GM18867 (cell line): Measurements from ENCODE around the gene SGTA.

Experiments
- ATAC-seq: cut with Tn5 transposase; IDR thresholded peaks from one replicate; pipeline ENCODE4 v1.9.1; 2021; ENCODE audit warnings: mild to moderate bottlenecking, moderate library complexity; ENCODE audit not compliant: unreplicated experiment

SGTA gene

GRCh38 chr19:2774083-2774679, 8.9 kb downstream of the SGTA start:
- no peak for ATAC-seq

- ATAC-seq = no peak
These were observed 11.0 kb downstream of the SGTA start for GRCh38 chr19:2771786-2772674.

DNA sequence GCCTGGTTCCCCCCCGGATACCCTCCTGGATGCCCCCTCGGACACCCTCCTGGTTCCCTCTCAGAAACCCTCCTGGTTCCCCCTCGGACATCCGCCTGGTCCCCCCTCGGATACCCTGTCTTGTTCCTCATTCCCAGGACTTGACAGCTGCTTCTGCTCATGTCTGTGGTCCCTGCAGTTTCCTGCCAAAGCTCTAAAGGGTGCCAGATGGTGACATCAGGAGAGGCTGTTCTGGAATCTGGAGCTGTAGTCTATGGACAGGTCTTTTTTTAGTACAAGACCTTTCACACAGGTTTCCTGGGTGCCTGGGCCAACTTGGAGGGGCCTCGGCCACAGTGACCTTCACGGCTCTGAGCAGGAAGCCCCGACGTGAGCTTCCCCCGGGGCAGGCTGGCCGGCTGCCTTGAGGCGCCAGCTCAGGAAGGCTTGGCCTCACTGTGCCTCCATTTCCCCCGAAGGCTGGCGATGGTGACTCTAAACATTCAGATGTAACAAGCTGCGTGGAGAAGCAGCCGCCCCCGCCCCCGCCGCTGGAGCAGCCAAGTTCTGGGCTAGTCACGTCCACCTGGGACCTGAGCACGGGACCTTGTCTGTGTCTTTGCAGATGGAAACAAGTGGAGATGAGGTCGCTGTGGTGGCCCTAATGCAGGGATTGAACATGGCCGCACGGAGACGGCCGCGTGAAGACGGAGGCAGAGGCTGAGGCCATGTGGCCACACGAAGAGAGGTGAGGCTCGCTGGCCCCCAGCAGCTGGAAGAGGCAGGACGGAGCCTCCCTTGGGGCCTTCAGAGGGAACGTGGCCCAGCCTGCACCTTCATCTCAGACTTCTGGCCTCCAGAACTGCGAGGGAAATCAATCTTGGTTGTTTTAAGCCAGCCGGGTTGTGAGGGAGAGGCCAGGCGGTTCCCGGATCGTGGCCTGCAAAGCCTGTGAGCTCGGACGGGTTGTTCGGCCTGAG, 12.7 kb downstream of the SGTA start:
- no peak for ATAC-seq

DNA sequence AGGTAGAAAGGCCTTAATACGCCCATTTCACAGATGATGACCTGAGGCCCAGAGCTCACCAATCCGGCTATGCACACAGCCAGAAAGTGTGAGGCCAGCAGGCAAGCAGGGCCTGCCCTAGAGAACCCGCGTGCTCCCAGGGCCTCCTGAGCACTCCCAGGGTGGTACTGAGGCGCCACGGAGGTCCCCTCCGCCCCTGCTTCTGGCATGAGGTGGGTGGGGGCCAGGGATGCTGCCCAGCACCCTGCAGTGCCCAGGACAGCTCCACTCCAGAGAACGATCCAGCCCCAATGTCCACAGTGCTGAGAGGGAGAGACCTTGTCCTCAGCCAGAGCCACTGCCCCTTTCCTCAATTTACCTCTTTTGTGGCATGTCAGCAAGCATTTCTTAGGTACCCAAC, 13.9 kb downstream of the SGTA start:
- ATAC-seq = no peak

GRCh38 chr19:2768365-2769132, 14.5 kb downstream of the SGTA start:
- ATAC-seq = no peak

GRCh38 chr19:2767688-2768087, 15.4 kb downstream of the SGTA start:
- ATAC-seq = no peak

DNA sequence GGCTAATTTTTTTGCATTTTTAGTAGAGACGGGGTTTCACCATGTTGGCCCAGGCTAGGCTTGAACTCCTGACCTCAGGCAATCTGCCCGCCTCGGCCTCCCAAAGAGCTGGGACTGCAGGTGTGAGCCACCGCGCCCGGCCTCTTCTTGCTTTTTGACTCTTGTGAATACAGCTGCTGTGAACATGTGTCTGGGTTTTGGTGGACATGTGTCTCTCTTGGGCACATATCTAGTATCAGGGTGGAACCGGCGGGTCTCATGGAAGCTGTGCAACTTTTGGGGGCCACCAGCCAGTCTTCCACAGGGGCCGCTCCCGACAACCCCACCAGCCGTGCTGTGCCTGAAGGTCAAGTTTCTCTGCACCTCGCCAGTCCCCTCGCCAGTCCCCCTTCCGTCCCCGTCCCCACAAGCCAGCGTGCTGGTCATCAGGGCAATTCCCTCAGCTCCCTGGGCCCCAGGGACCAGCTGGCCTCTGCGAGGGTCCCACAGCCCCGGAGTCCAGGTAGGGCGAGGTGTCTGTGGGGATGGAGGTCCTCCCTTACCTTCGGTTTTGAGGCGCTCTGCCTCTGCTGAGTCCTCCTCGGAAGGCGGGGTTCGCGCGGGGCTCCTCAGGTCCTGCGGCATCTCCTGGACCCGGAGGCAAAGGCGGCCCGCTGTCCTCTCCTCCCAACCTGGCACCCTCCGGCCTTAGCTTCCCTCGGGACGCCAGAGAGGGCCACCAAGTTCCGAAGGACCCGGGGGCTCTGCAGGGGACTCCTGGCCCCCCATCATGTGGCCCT, 16.3 kb downstream of the SGTA start:
- no peak for ATAC-seq

DNA sequence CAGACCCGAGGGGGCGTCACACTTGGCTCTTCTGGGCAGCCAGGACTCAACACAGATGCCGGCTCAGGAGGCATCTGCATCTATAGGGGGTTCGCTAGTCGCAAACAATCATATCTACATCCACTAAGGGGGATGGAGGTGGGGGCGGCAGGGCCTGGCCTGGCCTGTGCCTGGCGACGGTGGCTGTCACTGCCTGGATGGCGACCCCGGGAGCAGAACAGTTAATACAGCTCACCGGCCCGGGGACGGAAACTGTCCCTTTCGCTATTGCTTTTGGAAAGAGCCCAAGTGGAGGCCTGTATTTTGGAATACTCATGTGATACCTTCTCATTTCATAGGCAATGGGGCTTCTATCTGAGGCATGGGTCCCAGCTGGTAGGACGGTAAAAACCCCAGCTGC, 17.7 kb downstream of the SGTA start:
- no peak for ATAC-seq

GRCh38 chr19:2764945-2765344, 18.1 kb downstream of the SGTA start:
- ATAC-seq = no peak

- no peak for ATAC-seq
These were observed 19.4 kb downstream of the SGTA start for GRCh38 chr19:2763687-2764086.

DNA sequence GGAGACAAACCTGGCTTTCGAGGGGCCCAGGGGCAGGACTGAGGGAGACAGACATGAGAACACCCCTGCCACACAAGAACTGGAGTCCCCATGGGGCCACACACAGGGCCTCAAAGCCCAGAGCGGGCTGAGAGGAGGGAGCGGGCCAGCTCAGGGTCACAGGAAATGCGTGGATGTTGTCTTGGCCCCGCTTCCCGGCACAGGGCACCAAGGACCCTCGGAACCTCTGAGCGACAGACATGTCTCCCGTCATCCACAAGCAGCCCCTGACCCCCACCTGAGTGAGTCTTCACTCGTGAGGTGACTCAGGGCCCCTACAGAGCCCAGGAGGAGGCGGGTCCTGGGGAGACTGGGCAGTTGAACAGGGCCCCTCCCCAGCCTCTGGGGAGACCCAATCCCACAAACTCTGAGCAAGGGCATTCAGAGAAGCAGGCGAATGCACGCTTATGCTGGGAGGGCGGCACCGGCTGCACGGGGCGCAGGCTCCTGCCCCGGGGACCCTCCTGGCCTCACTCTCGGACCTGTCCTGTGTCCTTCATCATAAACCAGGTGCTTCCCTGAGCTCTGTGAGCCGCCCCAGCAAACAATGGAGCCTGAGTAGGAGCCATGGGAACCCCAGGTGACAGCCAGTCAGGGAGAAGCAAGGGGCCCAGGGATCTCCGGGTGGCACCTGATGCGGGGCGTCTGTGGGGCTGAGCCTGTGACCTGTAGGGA, 20.1 kb downstream of the SGTA start:
- ATAC-seq = no peak

GRCh38 chr19:2761876-2762782, 20.9 kb downstream of the SGTA start:
- ATAC-seq = no peak

DNA sequence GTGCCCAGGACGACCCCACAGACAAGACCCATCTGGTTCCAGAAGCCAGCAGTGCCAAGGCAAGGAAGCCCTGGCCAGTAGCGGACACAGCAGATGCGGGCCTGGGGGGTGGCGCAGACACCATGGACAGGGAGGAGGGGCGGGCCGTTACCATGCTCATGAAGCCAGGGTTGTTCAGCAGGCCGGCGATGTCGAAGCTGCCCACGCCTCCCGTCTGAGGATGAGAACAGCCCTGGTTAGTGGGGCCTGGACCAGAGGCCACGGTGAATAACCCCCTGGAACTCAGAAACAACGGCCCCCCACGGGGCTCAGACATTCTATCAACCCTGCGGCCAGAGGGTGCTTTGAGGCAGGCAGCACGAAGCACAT, 21.8 kb downstream of the SGTA start:
- ATAC-seq = no peak

GRCh38 chr19:2759965-2760364, 23.1 kb downstream of the SGTA start:
- ATAC-seq = no peak

GRCh38 chr19:2759362-2759761, 23.7 kb downstream of the SGTA start:
- no peak for ATAC-seq

- ATAC-seq = no peak
These were observed 24.3 kb downstream of the SGTA start for GRCh38 chr19:2758601-2759313.
